Effector memory CD8-positive, alpha-beta T cell (primary cell): ENCODE results near the gene ZCCHC14.

Source experiments
- ATAC-seq: fragments of 150-1000 bp; cut with Tn5 transposase; replicated peaks from 2 replicates; pipeline ENCODE4 v1.10.0; 2021; ENCODE audit warnings: mild to moderate bottlenecking, moderate library complexity
- DNase-seq, 3 experiments: peaks; one replicate each; pipeline ENCODE4 v3.0.0; 2021
- H3K27ac Mint-ChIP-seq, 2 donors: one replicate each; pipeline ENCODE4 v1.8.0; 2022; ENCODE audit warnings: mild to moderate bottlenecking in 2 of 2, mixed read lengths in 2 of 2, moderate library complexity in 2 of 2
- H3K27me3 Mint-ChIP-seq, 2 donors: one replicate each; pipeline ENCODE4 v1.8.0; 2022; ENCODE audit warnings: mixed read lengths in 2 of 2
- H3K36me3 Mint-ChIP-seq: one replicate; pipeline ENCODE4 v1.8.0; 2022; ENCODE audit warnings: mild to moderate bottlenecking, moderate library complexity, mixed read lengths; ENCODE audit not compliant: insufficient read depth
- H3K4me1 Mint-ChIP-seq, 2 donors: one replicate each; pipeline ENCODE4 v1.8.0; 2022; ENCODE audit warnings: low read depth in 2 of 2, mixed read lengths in 2 of 2
- H3K4me3 Mint-ChIP-seq, 2 donors: one replicate each; pipeline ENCODE4 v1.8.0; 2022; ENCODE audit warnings: mild to moderate bottlenecking in 2 of 2, mixed read lengths in 2 of 2, moderate library complexity in 2 of 2
- H3K9me3 Mint-ChIP-seq, 2 donors: one replicate each; pipeline ENCODE4 v1.8.0; 2022; ENCODE audit warnings: mixed read lengths in 2 of 2

Gene ZCCHC14

DNA sequence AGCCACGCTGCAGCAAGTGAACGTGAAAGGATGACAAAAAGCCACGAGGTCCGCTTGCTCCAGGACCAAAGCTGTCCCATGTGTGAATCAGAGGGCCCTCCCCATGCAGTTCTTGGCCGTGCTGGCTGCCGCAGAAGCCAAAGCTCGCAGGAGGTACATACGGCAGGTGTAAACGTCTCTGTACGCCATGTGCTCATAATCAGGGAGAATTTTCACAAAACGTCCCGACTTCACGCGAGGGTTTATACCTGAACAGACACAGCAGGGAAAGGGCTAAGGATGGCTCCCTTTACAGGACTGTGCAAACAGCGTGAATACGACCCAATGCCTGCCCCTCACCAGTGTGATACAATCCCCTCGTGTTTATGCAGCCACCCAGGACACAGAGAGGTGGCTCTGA lies 134.6 kb downstream of the ZCCHC14 start:
- Mint-ChIP-seq H3K4me3 (no peak overlapping the region), H3K4me1 (peaks cover 5 to 11% of the 10 kb centered on the region in 2 donors), H3K9me3 (no peaks in the 10 kb centered on the region), H3K27ac (peak overlapping the region in 1 of 2 donors; percentile 29), H3K36me3 (peaks cover 40% of the 10 kb centered on the region), H3K27me3 (no peaks in the 10 kb centered on the region)
- ATAC-seq (no peak), DNase-seq (no peak)

DNA sequence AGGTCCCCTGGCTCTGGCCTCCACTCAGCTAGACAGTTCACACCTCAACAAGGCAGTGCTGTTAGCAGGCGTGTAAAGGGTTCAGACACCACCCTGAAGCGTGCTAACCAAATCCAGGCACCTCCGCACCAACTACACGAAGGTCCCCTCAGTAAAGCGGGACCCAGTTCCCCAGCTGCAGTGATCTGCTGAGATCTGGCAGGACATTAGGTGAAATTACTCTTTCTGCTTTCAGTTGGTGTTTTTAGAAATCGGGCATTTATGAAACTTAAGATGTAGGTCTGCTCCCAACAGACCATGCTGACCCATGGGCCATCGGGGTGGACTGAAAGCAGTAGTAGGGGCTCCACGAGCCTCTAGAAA lies 136.4 kb downstream of the ZCCHC14 start:
- no peak for DNase-seq
- H3K4me1 Mint-ChIP-seq, result peaks cover 5 to 7% of the 10 kb centered on the region in 2 donors

More for the DNA sequence above, 136.4 kb downstream of the ZCCHC14 start:
- H3K36me3 Mint-ChIP-seq, result peaks cover 41% of the 10 kb centered on the region
- ATAC-seq, result no peak
- H3K27ac Mint-ChIP-seq, result peak overlapping the region in 1 of 2 donors; percentile 75
- H3K9me3 Mint-ChIP-seq, result no peaks in the 10 kb centered on the region
- H3K4me3 Mint-ChIP-seq, result no peak overlapping the region
- no peaks in the 10 kb centered on the region for H3K27me3 Mint-ChIP-seq
